Right atrium auricular region (tissue), 2 donors: ENCODE results near the gene CCBE1. TPM values are rescaled to one million over a fixed set of nuclear protein-coding genes. Genes with fewer than 3 reads are reported as not detected.

Source experiments
- DNase-seq: peaks from one replicate; pipeline ENCODE4 v3.0.0-alpha.2; 2019; ENCODE audit warnings: low spot score
- H3K27ac ChIP-seq, 2 donors: fragments of 200-600 bp; sonication (generic); 1 replicate in 1 of 2; 2 replicates in 1 of 2; pipeline ENCODE4 v1.5.1; 2016 to 2019
- H3K27me3 ChIP-seq, 2 donors: fragments of 200-600 bp; sonication (generic); one replicate each; pipeline versions ENCODE4 v1.5.1 to v1.6.0; 2017 to 2019
- H3K36me3 ChIP-seq: fragments of 200-600 bp; sonication (generic); one replicate; pipeline ENCODE4 v1.5.1; 2016
- H3K4me1 ChIP-seq, 2 donors: fragments of 200-600 bp; sonication (generic); one replicate each; pipeline versions ENCODE4 v1.5.1 to v1.6.0; 2017 to 2019
- H3K4me3 ChIP-seq, 2 donors: fragments of 200-600 bp; sonication (generic); 1 replicate in 1 of 2; 2 replicates in 1 of 2; pipeline ENCODE4 v1.5.1; 2017 to 2019; ENCODE audit warnings: mild to moderate bottlenecking in 1 of 2, moderate library complexity in 1 of 2
- H3K9me3 ChIP-seq, 2 donors: fragments of 200-600 bp; sonication (generic); one replicate each; pipeline ENCODE4 v1.5.1; 2019
- CTCF ChIP-seq, 2 donors: fragments of 200-600 bp; sonication (generic); IDR thresholded peaks; one replicate each; pipeline ENCODE4 v1.5.1; 2019; ENCODE audit warnings: antibody characterized with exemption in 2 of 2
- total RNA-seq, 2 donors: library from RNA; depleted of rRNA; stranded (reverse); fragments of >200 nt; gene quantifications; one replicate each; pipeline ENCODE4 v1.1.0, GENCODE V29; 2016

CCBE1 gene
- total RNA-seq, 2 donors from 2014 or later = 0.44 to 0.94 TPM

DNA sequence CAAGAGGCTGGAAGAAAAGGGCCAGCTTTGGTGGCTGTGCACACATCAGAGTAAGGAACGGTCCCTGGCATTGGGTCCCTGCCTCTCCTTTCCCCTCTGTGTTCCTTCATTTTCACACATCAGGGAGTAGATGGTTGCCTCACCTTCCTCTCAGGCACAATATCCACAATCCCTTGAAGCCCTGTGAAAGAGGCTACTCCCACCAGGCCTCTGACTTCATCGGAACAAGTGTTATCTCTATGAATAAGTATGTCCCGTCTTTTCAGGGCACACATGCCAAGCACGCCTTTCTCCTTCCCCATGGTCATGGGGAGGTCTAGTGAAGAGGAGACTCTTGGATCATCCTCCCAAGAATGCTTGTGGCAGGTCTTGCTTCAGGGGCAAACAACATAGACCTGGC lies 277.0 kb downstream of the CCBE1 start:
- H3K27me3 ChIP-seq = no peaks in the 10 kb centered on the region
- no peaks in the 10 kb centered on the region for H3K9me3 ChIP-seq
- no peak overlapping the region for H3K27ac ChIP-seq
- H3K4me3 ChIP-seq = no peak overlapping the region
- H3K4me1 ChIP-seq = no peaks in the 10 kb centered on the region
- no peak for DNase-seq
- no peaks in the 10 kb centered on the region for H3K36me3 ChIP-seq
- TF ChIP-seq CTCF (IDR thresholded peaks at IDR 0.05) = no peak

DNA sequence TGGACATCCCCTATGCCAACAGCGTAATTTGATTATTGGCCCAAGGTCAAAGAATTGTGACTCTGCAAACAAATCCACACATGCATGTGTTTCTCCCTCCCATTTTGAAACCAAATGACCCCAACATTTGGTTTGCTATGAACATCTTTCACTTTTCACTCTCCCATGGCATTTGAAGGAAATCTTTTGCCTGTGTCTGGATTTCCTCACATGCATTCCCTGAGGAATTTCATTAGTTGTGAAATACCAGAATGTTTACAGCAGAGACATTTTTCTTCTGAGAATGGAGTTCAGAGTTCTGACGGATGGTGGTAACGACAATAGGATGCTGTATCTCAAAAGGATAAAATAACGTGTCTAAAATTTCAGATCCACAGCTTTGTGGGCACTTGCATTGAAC lies 277.8 kb downstream of the CCBE1 start:
- H3K27ac ChIP-seq = no peak overlapping the region
- H3K36me3 ChIP-seq = no peaks in the 10 kb centered on the region
- H3K27me3 ChIP-seq = no peaks in the 10 kb centered on the region
- no peak for DNase-seq
- TF ChIP-seq CTCF (IDR thresholded peaks at IDR 0.05) = no peak
- H3K4me3 ChIP-seq = no peak overlapping the region
- H3K4me1 ChIP-seq = no peaks in the 10 kb centered on the region
- no peaks in the 10 kb centered on the region for H3K9me3 ChIP-seq

DNA sequence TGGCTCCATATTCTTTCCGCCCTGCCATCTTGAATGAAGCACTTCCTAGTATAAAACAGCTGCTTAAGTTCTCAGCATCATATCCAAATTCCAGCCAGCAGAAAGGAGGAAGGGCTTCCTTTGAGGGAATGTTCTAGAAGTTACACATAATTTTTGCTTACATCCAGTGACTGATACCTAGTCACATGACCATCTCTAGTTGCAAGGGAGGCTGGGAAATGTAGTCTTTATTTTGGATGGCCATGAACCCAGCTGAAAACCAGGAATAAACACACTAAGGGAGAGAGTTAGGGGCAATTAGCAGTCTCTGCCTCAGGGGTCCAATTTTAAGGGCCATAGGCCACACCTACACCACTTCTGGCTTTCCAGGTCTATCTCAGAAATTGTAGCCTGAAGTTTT lies 280.4 kb downstream of the CCBE1 start:
- Histone ChIP-seq H3K27ac (no peak overlapping the region), H3K4me3 (no peak overlapping the region), H3K9me3 (no peaks in the 10 kb centered on the region), H3K36me3 (no peaks in the 10 kb centered on the region), H3K4me1 (no peaks in the 10 kb centered on the region), H3K27me3 (no peaks in the 10 kb centered on the region)
- no peak for TF ChIP-seq CTCF (IDR thresholded peaks at IDR 0.05)
- no peak for DNase-seq

DNA sequence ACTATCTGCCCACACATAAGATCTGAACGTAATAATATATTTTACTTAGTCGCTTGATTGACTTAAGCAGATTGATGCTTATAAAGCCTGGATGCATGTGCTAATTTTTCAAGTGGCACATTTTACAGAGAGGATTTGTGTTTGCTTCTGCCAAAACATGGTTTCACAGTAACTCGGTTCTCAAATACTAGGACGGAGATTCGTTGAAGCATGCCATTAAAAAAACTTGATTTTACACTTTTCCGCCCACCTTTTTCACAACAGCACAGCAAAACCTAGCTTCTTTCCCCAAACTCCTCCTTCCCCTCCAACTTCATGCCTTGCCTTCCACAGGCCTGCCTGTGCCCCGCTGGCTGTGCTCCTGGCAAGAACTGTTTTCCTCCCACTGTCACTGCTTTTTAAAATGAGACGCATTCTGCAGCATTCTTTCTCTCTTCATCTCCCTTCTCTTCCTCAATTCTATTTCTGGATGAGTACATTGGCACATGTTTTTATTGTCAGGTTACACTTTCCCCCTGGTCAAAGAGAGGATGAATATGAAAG lies 283.0 kb downstream of the CCBE1 start:
- no peaks in the 10 kb centered on the region for H3K27me3 ChIP-seq
- no peaks in the 10 kb centered on the region for H3K9me3 ChIP-seq
- H3K4me3 ChIP-seq = no peak overlapping the region
- no peak overlapping the region for H3K27ac ChIP-seq
- TF ChIP-seq CTCF (IDR thresholded peaks at IDR 0.05) = no peak
- no peaks in the 10 kb centered on the region for H3K4me1 ChIP-seq
- no peak for DNase-seq
- H3K36me3 ChIP-seq = no peaks in the 10 kb centered on the region

DNA sequence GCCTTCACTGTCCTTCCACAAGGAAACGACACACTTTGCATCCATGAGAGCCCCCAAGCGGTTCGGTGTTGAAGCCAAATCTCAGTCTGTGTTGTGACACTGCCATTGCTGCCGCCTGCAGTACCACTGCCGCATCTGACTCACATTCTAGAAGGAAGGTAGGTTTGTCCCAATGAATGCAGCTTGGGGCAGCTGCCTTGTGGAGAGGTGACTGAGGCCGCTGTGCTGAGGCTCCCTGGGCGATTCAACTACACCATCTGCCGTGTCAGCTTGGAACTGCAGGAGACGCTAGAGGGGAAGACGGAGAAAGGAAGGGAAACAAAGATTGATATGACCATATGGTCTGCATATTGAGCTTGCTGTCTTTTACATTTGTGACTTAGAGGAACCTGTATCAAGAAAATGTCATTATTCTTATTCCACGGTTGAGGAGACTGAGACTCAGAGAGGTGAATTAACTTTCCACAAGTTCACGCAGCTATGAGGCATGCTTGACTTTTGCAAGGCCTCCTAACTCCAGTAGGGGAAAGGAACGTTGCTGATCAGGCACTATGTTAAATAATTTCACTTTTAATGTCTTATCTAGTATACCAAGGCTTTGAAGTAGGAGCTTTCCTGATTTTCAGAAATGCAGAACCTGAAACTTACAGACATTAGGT lies 294.7 kb downstream of the CCBE1 start:
- peak; percentile 74 to 93 for TF ChIP-seq CTCF (IDR thresholded peaks at IDR 0.05)
- H3K4me1 ChIP-seq = no peaks in the 10 kb centered on the region
- H3K27ac ChIP-seq = no peak overlapping the region
- no peaks in the 10 kb centered on the region for H3K27me3 ChIP-seq
- no peaks in the 10 kb centered on the region for H3K36me3 ChIP-seq
- DNase-seq = no peak
- no peak overlapping the region for H3K4me3 ChIP-seq
- no peaks in the 10 kb centered on the region for H3K9me3 ChIP-seq

DNA sequence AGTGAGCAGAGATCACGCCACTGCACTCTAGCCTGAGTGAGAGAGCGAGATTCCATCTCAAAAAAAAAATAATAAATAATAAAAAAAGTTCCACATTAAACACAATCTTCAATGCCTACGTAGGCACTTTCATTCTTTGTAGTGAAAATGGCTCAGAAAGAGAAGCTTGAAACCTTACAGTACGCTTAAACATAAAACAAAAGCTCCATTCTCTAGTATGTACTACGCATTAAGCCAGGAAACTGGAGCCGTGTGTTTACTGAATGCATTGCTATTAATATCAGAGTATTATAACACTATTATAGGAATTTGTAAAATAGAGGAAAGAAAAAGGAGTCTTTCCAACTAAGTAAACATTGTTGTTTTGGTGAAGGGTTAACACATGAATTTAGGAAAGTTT lies 296.8 kb downstream of the CCBE1 start:
- no peak overlapping the region for H3K27ac ChIP-seq
- no peaks in the 10 kb centered on the region for H3K27me3 ChIP-seq
- no peaks in the 10 kb centered on the region for H3K9me3 ChIP-seq
- no peak for TF ChIP-seq CTCF (IDR thresholded peaks at IDR 0.05)
- no peaks in the 10 kb centered on the region for H3K4me1 ChIP-seq
- no peak for DNase-seq
- no peaks in the 10 kb centered on the region for H3K36me3 ChIP-seq
- no peak overlapping the region for H3K4me3 ChIP-seq
